Rectal smooth muscle tissue (tissue), 1 donor: Measurements from ENCODE around the gene DNAH11.

Experiments used
- H3K27ac ChIP-seq: one replicate; pipeline ENCODE4 v1.7.0; 2013; ENCODE audit warnings: low read depth, low read length, inconsistent platforms
- H3K27me3 ChIP-seq: one replicate; pipeline ENCODE4 v1.7.0; 2013; ENCODE audit warnings: low read length; ENCODE audit not compliant: control insufficient read depth, insufficient read depth
- H3K36me3 ChIP-seq: one replicate; pipeline ENCODE4 v1.7.0; 2013; ENCODE audit warnings: low read length; ENCODE audit not compliant: control insufficient read depth, insufficient read depth
- H3K4me1 ChIP-seq: one replicate; pipeline ENCODE4 v1.7.0; 2013; ENCODE audit warnings: low read length; ENCODE audit not compliant: control insufficient read depth, insufficient read depth
- H3K4me3 ChIP-seq: one replicate; pipeline ENCODE4 v1.7.0; 2013; ENCODE audit warnings: low read length
- H3K9ac ChIP-seq: one replicate; pipeline ENCODE4 v1.7.0; 2013; ENCODE audit warnings: low read length

Gene DNAH11

DNA sequence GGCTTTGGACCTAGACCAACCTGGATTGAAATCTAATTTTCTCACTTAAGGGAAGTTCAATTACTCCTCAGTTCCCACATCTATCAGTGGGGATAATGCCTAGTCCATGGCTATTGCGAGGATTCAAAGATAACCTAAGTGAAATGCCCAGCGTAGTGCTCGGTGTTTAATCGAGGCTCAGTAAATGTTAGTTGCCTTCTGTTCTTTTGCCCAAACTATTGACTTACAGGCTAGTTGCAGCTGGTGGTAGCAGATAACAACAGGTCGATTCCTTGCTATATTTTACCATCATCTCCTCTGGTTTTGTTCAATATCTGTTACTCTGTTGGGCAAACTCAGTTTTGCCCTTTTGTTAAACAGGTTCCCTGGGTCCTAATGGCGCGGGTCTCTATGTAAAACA, 22.8 kb downstream of the DNAH11 start:
- Histone ChIP-seq H3K27ac (no peak overlapping the region), H3K36me3 (no peaks in the 10 kb centered on the region), H3K9ac (no peak overlapping the region), H3K4me3 (no peak overlapping the region), H3K27me3 (no peaks in the 10 kb centered on the region), H3K4me1 (no peaks in the 10 kb centered on the region)

DNA sequence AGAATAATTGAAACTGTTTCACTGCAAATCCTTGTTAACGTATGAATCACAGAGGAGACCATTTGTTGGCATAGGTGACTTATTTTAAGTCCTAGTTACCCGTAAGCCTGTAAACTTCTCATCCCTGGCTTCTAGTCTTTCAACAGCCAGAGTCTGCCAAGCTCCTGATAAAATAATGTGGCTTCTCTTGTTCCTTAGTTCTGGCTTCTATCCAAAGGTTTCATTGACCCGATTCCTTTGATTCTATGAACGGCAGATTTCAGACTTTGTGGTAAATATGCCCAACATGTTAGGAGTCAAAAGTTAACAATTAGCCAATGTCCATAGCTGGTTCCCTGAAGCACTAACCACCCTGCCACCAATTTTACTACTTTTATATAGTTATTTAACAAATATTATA, 23.3 kb downstream of the DNAH11 start:
- H3K9ac ChIP-seq = no peak overlapping the region
- H3K27ac ChIP-seq = no peak overlapping the region
- H3K4me3 ChIP-seq = no peak overlapping the region
- H3K4me1 ChIP-seq = no peaks in the 10 kb centered on the region
- no peaks in the 10 kb centered on the region for H3K36me3 ChIP-seq
- no peaks in the 10 kb centered on the region for H3K27me3 ChIP-seq

DNA sequence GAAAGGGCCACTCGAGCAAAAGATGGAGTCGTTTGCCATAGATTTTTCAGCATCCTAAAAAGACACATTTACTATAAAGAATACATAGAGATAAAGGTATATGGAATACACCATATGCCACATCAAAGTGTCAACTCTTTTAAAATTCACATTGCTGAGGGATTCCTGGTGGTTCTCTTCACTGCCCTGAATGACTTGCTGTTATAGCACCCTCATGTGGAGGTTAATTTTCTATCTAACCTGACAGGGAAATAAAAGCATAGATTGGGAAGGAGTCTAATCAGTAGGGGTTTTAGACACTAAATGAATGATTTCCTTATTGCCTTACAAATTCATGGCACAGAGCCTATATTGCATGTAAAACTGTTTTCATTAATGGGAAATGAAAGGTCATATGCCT, 25.9 kb downstream of the DNAH11 start:
- Histone ChIP-seq H3K27ac (no peak overlapping the region), H3K27me3 (no peaks in the 10 kb centered on the region), H3K4me3 (no peak overlapping the region), H3K36me3 (no peaks in the 10 kb centered on the region), H3K9ac (no peak overlapping the region), H3K4me1 (no peaks in the 10 kb centered on the region)

DNA sequence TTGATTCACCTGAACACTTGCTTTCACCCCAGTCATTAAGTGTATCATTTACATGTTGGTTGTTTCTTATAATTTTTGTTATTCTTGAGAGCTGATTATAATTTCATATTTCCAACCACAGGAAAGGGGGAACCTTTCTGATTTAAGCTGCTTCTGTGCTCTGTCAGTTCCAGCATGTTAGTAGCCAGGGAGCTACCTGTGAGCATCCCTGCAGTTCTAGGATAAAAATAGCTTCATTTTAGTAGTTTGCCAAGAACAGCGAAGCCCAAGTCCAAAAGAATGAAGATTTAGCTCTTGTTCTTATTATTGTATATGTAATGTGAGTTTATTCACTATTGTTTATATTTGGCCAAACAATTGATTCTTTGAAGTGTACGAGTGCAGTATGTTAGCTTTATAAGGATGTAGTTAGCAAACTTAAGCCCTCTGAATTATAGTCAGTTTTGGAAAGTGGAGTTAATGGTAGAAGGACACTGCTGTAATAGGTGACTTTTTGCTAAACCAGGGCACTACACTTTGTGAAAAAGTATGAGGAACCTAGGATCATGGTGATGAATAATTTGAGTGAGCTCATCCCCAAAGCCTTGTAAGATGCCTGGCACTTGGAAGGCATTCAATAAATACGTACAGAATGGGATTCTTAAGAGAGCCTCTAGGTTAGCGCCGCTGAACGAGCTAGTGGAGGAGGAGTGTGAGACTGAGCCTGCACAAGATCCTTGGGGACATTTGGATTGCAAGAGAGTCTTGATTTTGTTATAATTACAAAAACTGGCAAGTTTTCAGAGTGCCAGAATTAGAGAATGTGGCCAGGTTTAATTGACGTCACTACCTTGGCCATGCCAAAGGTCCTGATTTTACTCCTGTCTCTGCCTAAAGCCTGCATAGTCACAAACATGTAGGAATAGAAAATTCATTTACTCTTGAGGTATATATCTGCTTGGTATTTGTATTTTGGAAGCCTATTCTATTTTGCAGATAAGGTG, 29.8 kb downstream of the DNAH11 start:
- Histone ChIP-seq H3K27me3 (no peaks in the 10 kb centered on the region), H3K9ac (no peak overlapping the region), H3K36me3 (no peaks in the 10 kb centered on the region), H3K4me1 (no peaks in the 10 kb centered on the region), H3K4me3 (no peak overlapping the region), H3K27ac (no peak overlapping the region)

DNA sequence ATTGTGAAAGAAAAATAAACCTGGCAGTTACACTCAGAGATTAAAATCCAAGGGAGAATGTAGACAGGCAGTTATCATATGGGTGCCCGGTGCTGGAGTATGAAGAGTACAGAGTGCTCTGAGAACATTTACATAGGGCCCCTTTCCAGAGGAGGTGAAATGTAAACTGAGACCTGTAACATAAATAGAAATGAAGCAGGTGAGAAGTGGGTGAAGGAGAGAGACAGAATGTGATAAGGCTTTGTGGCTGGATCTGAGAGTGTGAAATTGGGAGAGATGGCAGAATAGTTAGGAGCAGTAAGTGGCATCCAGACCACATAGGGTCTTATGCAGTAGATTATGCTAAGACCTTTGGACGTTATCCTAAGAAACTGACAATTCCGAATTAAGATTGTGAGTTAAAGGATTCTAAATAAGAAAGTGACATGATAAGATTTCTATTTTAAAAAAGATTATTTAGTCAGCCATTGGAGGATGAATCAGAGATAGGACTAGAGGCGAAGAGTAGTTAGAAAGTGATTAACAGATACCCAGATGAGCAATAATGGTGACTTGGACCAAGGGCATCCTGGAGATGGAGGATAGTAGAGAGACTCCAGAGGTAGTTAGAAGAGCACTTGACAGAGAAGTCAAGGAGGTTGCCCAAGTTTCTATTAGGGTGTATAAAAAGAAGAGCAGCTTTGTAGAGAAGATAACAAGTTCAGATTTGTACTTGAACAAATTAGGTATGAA, 36.7 kb downstream of the DNAH11 start:
- no peaks in the 10 kb centered on the region for H3K36me3 ChIP-seq
- H3K27ac ChIP-seq = no peak overlapping the region
- no peaks in the 10 kb centered on the region for H3K4me1 ChIP-seq
- no peaks in the 10 kb centered on the region for H3K27me3 ChIP-seq
- no peak overlapping the region for H3K9ac ChIP-seq
- H3K4me3 ChIP-seq = no peak overlapping the region

DNA sequence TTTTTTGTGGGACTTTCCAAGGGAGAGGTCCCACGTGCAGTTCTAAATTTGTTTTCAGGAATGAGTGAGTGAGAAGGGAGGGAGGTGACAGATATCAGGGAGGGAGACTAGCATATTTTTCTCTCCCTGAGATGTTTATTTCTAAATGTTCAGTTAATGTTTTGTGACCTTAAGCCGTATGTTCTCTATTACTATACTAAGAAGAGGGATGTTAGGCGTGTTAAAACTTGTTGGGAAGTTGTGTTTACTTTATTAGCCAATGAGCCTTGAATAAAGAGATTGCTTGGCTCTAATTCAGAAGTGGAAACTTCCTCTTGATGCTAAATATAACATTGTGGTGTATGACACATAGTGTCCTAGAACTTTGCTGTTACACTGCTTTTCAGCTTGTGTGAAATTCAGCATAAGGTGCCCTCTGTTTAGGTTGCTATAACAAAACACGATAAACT, 37.3 kb downstream of the DNAH11 start:
- Histone ChIP-seq H3K27ac (no peak overlapping the region), H3K4me3 (no peak overlapping the region), H3K4me1 (no peaks in the 10 kb centered on the region), H3K9ac (no peak overlapping the region), H3K36me3 (no peaks in the 10 kb centered on the region), H3K27me3 (no peaks in the 10 kb centered on the region)

DNA sequence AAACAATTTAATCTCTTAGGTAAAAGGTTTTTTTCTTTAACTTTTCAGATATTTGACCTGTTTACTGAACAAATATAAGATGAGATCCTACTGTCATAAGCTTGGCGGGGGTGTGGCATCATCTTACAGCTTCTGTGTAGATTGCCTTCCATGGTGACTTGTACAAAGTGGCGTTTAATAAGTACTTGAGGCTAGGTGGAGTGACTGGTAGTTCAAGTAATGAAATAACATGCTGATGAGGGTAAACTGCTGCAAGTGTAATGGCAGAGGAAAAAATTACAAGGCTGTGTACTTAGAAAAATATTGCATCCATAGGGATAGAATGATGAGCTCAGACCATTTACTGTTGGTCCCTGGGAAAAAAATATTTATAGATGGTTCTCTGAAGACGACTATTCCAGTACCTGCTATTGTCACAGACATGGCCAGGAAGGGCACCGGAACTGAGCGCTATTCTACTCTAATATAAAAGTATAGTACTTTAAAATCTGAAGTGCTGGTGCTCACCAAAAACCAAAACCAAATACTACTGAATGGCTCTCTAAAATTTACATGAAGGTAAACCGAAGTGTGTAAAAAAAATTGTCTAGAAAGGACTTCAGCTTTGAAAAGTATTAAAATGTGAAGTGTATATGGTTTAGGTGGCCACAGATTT, 42.4 kb downstream of the DNAH11 start:
- Histone ChIP-seq H3K9ac (no peak overlapping the region), H3K27me3 (no peaks in the 10 kb centered on the region), H3K36me3 (no peaks in the 10 kb centered on the region), H3K4me1 (no peaks in the 10 kb centered on the region), H3K4me3 (no peak overlapping the region), H3K27ac (no peak overlapping the region)

DNA sequence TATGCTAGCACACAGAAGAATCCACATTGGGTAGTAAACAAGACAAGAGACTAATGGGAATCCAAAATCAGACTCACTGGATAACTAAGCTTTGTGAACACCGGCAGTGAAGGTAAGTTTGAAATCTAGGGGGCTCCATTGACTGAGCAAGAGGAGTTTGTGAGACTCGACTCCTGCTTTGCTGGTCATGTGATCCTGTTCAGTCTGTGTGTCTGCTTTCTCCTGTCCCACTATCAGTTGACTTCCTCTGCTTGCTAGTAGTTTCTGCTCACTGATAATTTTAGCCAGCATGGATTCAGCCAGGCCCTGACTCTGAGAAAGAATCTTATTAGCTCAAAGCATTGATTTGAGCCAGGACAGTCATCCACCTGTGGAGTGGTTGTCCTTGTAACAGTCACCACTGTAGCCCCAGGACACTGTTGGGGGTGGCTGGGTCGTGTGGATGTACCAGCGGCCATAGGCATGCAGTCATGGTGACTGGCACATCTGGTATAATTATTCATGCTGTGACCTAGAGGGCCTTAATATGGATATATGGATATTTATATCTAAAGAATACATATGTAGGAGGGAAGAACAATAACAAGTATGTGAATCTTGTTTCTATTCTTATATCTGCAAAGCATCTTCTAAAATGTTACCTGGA, 44.4 kb downstream of the DNAH11 start:
- H3K27ac ChIP-seq = no peak overlapping the region
- H3K27me3 ChIP-seq = no peaks in the 10 kb centered on the region
- no peak overlapping the region for H3K9ac ChIP-seq
- H3K4me1 ChIP-seq = no peaks in the 10 kb centered on the region
- no peaks in the 10 kb centered on the region for H3K36me3 ChIP-seq
- H3K4me3 ChIP-seq = no peak overlapping the region

DNA sequence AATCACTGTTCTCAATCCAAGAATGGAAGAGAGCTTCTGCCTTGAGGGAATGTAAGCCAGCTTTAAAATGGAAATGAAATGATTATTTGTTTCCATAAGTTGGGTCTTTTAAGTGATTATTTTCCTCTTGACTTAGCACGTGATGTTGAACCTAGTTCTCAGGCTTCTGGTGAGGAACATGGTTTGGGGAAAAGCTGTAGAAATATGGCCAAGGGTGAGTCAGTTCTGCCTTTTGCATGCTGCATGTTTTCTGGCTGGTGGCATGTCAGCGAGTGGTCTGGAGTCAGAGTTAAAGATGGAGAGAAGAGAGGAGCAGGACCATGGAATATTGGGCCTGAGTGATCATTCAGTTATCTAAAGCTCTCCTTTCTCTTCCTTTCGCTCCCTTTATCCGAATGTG, 54.0 kb downstream of the DNAH11 start:
- Histone ChIP-seq H3K4me3 (no peak overlapping the region), H3K36me3 (no peaks in the 10 kb centered on the region), H3K4me1 (no peaks in the 10 kb centered on the region), H3K27ac (no peak overlapping the region), H3K27me3 (no peaks in the 10 kb centered on the region), H3K9ac (no peak overlapping the region)

DNA sequence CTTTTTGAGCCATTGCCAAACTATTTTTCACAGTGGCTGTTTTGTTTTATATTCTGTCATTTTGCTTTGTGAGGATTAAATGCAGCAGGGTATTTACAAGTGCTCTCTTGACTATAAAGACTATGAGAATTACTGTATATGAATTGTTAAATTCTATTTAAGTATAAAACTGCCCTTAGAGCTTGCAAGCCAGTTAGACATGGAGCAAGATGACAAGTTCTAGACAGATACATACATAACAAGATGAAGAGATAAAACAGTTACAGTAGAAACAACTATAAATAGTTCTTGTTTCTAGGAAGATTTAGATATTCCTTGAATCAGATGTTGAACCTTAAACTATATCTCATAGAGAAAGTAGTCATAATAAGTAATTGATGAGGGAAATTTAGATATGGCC, 60.6 kb downstream of the DNAH11 start:
- Histone ChIP-seq H3K4me3 (no peak overlapping the region), H3K4me1 (peaks cover 3% of the 10 kb centered on the region), H3K27me3 (no peaks in the 10 kb centered on the region), H3K27ac (no peak overlapping the region), H3K36me3 (no peaks in the 10 kb centered on the region), H3K9ac (no peak overlapping the region)

DNA sequence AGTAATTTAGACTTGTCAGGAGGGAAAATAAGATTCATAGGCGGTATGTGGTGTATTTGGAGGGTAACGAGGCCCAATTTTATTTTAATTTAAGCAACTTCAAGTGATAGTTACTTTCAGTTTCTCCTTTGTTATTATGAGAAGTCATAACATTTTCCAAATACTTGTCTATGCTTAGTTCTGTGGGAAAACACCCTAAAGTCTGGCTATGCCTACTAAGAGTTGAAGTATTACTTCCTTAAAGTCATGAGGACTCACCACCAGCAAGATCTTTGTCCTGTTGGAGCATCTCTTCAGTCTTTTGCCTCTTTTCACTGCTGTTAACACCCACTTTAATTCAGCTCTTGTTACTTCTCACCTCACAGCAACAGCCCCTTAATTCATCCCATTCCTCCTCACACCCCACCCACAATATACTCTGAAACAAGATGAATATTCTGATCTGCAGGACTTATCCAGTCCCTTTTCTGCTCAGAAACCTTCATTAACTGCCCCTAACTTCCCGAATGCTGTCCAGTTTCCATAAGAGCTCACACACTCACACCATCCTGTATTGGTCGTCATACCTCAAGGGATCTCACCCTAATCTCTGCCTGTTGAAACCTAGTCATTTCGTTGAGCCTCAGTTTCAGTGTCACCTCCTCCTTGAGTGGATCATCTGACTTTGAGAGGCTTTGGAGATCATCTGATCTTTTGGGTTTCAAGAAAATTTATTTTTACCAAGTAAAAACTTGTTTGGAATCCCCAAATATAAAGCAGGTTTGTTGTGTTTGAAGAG, 61.3 kb downstream of the DNAH11 start:
- H3K27ac ChIP-seq = no peak overlapping the region

More for the DNA sequence above, 61.3 kb downstream of the DNAH11 start:
- Histone ChIP-seq H3K36me3 (no peaks in the 10 kb centered on the region), H3K9ac (no peak overlapping the region), H3K4me3 (no peak overlapping the region), H3K4me1 (peaks cover 3% of the 10 kb centered on the region), H3K27me3 (no peaks in the 10 kb centered on the region)
